GM18861 (cell line): ENCODE results near the gene RS1.

Source experiments
- ATAC-seq: cut with Tn5 transposase; IDR thresholded peaks from one replicate; pipeline ENCODE4 v1.9.1; 2021; ENCODE audit not compliant: unreplicated experiment

Gene RS1

GRCh38 chrX:18668071-18668835, 3.7 kb downstream of the RS1 start:
- no peak for ATAC-seq

DNA sequence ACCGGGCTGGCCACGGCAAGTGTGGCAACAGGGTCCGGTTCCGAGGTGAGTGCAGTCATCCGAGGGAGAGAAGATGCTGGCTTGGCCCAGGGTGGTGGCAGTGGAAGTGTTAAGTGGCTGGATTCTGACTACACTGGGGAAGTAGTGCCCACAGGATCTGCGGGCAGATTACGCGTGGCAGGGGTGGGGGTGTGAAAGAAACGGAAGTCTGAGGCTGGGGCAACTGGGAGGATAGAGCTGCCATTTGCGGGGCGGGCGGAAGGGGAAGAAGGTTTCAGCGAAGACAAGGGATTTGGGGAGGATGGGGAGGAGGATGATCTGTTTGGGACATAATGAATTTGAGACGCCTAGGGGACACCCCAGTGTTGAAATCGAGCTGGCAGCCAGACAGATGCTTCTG, 5.3 kb downstream of the RS1 start:
- no peak for ATAC-seq

DNA sequence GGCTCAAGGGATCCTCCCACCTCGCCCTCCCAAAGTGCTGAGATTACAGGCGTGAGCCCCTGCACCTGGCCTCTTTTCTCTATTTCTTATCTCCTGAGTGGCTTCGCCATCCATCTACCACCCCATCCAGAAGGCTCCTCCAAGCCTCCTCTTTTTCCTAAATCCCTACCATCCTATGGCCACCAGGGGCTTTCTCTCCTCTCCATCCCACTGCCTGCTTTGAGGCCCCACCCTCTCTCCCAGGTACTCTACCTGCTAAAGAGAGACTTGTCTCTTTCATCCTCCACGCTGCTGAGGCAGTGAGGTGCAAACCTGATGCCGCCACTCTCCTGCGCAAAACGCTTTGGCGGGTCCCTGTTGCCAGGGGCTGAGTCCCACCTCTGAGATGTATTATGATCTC, 7.0 kb downstream of the RS1 start:
- no peak for ATAC-seq

- no peak for ATAC-seq
Observed at GRCh38 chrX:18661273-18661672, 10.6 kb downstream of the RS1 start.

GRCh38 chrX:18654875-18655836, 16.8 kb downstream of the RS1 start:
- no peak for ATAC-seq

- no peak for ATAC-seq
Observed at GRCh38 chrX:18652636-18653035, 19.3 kb downstream of the RS1 start.

GRCh38 chrX:18650662-18651061, 21.2 kb downstream of the RS1 start:
- ATAC-seq: no peak

GRCh38 chrX:18649498-18649951, 22.4 kb downstream of the RS1 start:
- no peak for ATAC-seq

DNA sequence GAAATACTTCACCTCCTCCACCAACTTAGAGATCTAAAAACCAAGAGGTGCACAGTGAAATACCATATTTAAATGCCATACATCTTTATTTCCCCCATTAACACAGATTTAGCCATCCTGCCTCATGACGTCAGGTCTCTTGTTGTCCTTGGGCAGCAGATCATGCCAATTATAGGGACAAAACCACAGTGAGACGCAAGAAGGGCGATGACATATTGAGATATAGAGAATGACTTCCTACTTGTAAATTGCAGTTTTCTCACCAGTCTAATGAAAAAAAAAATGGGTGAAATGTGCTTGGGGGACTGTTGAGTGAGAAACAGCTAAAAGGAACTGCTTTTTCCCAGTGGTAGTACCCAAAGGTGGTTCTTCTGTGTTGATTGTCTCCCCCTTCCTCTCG, 24.3 kb downstream of the RS1 start:
- ATAC-seq: no peak

GRCh38 chrX:18643853-18644252, 28.1 kb downstream of the RS1 start:
- ATAC-seq: no peak

- ATAC-seq: no peak
Observed at GRCh38 chrX:18643243-18643642, 28.7 kb downstream of the RS1 start.

DNA sequence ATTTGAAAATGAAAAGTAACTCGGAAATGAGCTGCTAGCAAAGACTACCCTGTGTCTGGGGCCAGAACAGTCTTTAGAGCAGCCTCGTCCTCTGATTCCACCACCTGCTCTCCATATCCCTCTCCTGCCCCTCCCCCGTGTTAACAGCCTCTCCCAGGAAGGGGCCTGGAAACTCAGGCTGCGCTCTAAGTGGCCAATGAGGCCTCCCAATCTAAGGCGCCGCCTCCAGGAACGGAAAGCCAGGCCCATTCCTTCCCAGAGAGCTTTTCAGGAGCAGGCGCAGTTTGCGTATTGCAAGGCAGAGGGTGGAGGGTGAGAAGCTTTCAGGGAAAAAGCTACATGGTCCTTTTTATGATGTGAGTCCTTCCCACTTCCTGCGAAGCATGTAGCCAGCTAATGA, 31.2 kb downstream of the RS1 start:
- no peak for ATAC-seq

DNA sequence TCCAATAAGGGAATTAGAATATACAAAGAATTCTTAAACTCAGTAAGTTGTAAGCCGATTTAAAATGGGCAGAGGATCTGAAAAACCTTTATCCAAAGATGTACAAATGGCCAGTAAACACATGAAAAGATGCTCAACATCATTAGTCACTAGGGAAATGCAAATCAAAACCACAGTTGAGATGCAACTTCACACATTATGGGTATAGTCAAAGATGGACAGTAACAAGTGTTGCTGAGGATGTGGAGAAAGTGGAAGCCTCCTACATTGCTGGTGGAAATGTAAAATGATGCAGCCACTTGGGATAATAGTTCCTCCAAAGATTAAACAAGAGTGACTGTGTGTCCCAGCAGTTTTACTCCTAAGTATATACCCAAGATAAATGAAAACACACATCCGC, 32.6 kb downstream of the RS1 start:
- ATAC-seq: no peak

DNA sequence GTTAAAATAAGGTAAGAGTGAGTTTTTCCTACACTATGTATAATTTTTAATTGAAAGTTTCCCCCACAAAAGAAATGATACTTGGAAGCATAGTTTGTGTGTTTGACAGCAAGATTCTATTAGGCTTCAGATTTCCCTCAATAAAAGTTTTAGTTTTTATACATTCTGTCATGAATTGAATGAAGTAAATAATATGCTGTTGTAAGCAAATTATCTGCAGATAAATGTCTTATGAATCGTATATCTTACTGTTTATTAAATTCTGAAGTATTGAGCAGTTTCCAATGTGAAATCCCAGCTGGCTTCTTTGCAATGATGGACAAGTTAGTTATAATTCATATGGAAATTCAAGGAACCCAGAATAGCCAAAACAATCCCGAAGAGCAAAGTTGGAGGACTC, 33.5 kb downstream of the RS1 start:
- no peak for ATAC-seq

GRCh38 chrX:18630934-18631333, 41.0 kb downstream of the RS1 start:
- no peak for ATAC-seq

DNA sequence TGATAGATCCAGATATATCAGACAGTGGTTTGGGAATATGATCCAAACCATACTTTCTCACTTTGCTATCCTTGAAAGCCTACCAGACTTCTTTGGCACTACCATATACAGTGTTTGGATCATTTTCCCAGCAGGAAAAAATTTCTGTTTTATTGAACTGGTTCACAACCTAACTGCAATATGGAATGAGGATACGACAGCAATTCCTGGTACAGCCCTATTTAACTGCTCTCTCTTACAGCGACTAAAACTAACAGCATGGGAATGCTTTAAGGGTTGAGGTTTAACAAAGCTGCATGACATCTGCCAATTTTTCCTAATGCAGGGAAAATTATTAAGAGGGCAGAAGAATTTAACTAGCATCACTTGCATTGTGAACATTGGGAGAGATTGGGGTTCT, 47.3 kb downstream of the RS1 start:
- ATAC-seq: no peak

DNA sequence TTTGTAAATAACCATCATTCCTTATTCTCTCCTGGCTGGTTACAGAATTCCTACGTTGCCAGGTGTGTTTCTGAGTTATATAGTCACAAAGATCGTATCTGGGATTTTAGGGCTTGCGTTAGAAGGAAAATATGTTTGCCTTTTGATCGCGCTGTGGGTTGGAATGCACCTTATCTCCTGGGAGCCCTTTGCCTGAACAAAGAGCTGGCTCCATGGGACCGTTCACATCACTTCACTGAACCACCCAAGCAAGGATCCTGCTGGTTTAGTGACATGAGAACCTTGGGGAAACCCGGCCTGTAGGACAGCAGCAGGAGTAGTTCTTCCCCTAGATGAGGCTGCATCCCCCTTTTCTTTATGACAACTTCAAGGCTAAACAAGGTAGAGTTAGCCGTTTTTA, 51.6 kb downstream of the RS1 start:
- ATAC-seq: no peak

DNA sequence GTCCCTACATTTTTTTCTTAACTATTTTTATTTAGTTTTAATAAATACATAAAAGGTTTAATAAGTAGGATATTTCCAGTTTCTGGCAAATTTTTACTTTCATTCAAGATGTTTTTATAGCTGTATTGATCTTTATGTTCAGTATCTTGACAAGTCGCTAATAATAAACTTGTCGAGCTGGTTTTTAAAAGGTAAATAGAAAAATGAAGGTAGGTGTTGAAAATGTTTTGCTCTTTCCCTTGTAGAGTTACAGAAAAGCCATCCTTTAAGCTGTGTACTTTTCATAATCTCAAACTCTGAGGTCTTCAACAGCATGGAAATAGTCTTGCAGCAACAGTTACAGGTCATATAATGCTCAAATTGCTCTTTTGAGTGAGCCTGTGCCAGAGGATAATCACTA, 52.6 kb downstream of the RS1 start:
- ATAC-seq: no peak

GRCh38 chrX:18617407-18617750, 54.5 kb downstream of the RS1 start:
- ATAC-seq: no peak

GRCh38 chrX:18616688-18617406, 55.1 kb downstream of the RS1 start:
- no peak for ATAC-seq

DNA sequence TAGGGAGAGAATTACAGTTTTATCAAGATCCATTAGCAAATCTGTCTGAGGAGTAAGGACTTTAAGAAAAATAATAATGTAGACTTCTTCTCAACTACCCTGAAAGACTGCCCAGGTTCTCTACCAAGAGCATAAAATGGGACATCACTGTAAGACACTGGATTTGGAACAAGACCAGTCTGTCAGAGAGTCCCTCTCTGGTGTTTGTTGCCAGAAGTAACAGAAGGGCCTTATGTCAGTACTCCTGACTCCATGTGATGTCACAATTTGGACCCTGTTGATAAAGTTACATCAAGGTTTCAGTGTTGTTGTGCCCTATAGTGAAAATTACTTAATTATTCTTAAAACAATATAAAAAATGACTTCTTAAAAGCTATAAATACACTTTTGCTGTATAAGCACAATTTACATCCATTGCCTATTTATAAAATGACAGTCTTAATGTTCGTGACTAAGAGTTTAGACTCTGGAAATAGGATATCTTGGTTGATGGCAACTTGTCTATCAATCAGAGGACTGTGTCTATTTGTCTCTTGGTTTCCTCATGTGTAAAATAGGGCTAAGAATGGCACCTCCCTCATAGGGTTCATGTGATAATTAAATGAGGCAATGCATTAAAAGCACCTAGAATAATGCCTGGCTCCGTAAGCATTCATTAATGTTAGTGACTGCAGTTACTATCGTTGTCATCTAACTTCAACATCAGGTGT, 57.8 kb downstream of the RS1 start:
- no peak for ATAC-seq
